Measurements from ENCODE around the gene RAD9A. TPM values are rescaled to one million over a fixed set of nuclear protein-coding genes. Genes with fewer than 3 reads are reported as not detected.

RAD9A gene
- polyA plus RNA-seq, 3 donors = 3.7 to 31.7 (median 3.8) TPM

DNA sequence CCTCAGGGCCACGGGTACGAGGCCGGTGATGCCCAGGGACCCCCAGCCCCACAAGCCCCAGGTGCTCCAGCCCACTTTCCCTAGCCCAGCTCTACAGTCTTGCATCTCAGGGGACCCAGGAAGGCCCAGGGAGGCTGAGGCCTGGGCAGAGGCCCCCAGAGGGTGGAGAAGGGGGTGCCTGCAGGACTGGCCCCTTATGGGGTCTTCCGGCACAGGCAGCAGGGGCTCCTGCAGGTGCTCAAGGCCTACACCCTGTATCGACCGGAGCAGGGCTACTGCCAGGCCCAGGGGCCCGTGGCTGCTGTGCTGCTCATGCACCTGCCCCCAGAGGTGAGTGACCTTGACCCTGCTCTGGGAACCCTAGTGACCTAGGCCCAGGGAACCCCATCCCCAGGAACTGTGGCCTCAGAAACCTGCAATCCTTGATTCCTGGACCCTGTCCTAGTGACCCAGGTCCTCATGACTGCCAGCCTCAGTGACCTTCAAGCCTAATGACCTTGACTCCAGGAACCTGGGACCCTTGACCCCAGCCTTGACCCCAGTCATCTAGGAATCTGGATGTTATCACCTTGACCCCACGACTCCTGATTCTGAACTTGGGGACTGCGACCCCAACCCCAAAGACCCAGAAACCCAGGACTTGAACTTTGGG is 14.0 kb downstream of the RAD9A start:
- peaks cover 0 to 3% (median 2%) of the 10 kb centered on the region in 3 donors for H3K27me3 Mint-ChIP-seq (ENCODE audit: low read depth in 3 of 3)
- Histone ChIP-seq H3K4me3 (replicated peaks in 1 of 3; ENCODE audit: low read depth in 2 of 3, low read length in 3 of 3) (no peak overlapping the region), H3K4me1 (ENCODE audit: control insufficient read depth in 1 of 2, insufficient read depth in 2 of 2, low read length in 2 of 2) (peaks cover 76 to 88% of the 10 kb centered on the region in 2 donors), H3K36me3 (replicated peaks in 1 of 2; ENCODE audit: control insufficient read depth in 1 of 2, insufficient read depth in 2 of 2, low read length in 2 of 2) (peaks cover 9 to 18% of the 10 kb centered on the region in 2 donors), H3K9ac (ENCODE audit: insufficient read depth, low read length, poor library complexity, severe bottlenecking) (peak overlapping the region; percentile 32), H3K27me3 (ENCODE audit: control insufficient read depth in 2 of 2, insufficient read depth in 2 of 2, low read length in 2 of 2) (no peaks in the 10 kb centered on the region), H2AFZ (ENCODE audit: insufficient read depth, low read depth, low read length, poor library complexity, severe bottlenecking) (no peak overlapping the region), H3K4me2 (replicated peaks; ENCODE audit: extremely low read depth, low read length, poor library complexity, severe bottlenecking) (peak overlapping the region; percentile 84), H3K9me3 (replicated peaks in 1 of 2; ENCODE audit: control insufficient read depth in 1 of 2, insufficient read depth in 1 of 2, low read length in 2 of 2) (no peaks in the 10 kb centered on the region), H3K79me2 (ENCODE audit: insufficient read depth, low read length) (peaks cover 49% of the 10 kb centered on the region), H4K20me1 (ENCODE audit: insufficient read depth, low read length) (peaks cover 57% of the 10 kb centered on the region), H3K27ac (ENCODE audit: low read depth in 1 of 2, low read length in 2 of 2) (peak overlapping the region; percentile 17 to 20)
- peaks cover 80% of the 10 kb centered on the region for H3K4me1 Mint-ChIP-seq
- intact Hi-C loops (cut with micrococcal nuclease) = no loop called here
- H3K4me3 Mint-ChIP-seq = no peak overlapping the region
- DNase-seq = no peak
- H3K36me3 Mint-ChIP-seq = peaks cover 19 to 36% of the 10 kb centered on the region in 2 donors
- H3K9me3 Mint-ChIP-seq = no peaks in the 10 kb centered on the region
- 96% methylated on average over 9 of the region's 9 CpGs for WGBS (ENCODE audit: insufficient coverage)
- peak overlapping the region in 5 of 7 donors; percentile 36 to 93 (median 56) for H3K27ac Mint-ChIP-seq
- TF ChIP-seq, protein P1, sequence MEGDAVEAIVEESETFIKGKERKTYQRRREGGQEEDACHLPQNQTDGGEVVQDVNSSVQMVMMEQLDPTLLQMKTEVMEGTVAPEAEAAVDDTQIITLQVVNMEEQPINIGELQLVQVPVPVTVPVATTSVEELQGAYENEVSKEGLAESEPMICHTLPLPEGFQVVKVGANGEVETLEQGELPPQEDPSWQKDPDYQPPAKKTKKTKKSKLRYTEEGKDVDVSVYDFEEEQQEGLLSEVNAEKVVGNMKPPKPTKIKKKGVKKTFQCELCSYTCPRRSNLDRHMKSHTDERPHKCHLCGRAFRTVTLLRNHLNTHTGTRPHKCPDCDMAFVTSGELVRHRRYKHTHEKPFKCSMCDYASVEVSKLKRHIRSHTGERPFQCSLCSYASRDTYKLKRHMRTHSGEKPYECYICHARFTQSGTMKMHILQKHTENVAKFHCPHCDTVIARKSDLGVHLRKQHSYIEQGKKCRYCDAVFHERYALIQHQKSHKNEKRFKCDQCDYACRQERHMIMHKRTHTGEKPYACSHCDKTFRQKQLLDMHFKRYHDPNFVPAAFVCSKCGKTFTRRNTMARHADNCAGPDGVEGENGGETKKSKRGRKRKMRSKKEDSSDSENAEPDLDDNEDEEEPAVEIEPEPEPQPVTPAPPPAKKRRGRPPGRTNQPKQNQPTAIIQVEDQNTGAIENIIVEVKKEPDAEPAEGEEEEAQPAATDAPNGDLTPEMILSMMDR (IDR thresholded peaks at IDR 0.05) = no peak

DNA sequence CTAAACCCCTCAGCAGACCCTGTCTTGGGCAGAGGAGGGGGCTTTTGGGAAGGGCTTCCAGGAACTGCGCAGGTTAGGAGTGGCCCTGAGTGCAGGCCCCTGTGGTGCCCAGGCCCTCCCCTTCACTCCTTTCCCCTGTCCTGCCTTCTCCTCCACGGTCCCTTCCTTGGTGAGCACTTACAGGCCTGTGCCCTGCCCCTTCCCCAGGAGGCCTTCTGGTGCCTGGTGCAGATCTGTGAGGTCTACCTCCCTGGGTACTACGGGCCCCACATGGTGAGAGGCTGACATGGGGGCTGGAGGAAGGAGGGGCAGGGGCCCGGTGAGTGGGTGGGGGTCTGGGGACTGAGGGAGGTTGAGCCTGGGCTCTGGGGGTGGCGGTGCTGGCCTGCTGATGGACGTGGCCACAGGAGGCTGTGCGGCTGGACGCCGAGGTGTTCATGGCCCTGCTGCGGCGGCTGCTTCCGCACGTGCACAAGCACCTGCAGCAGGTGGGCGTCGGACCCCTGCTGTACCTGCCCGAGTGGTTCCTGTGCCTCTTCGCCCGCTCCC is 14.7 kb downstream of the RAD9A start:
- Histone ChIP-seq H3K4me3 (replicated peaks in 1 of 3; ENCODE audit: low read depth in 2 of 3, low read length in 3 of 3) (no peak overlapping the region), H3K27me3 (ENCODE audit: control insufficient read depth in 2 of 2, insufficient read depth in 2 of 2, low read length in 2 of 2) (no peaks in the 10 kb centered on the region), H3K9ac (ENCODE audit: insufficient read depth, low read length, poor library complexity, severe bottlenecking) (peak overlapping the region; percentile 32), H3K9me3 (replicated peaks in 1 of 2; ENCODE audit: control insufficient read depth in 1 of 2, insufficient read depth in 1 of 2, low read length in 2 of 2) (no peaks in the 10 kb centered on the region), H4K20me1 (ENCODE audit: insufficient read depth, low read length) (peaks cover 51% of the 10 kb centered on the region), H3K4me2 (replicated peaks; ENCODE audit: extremely low read depth, low read length, poor library complexity, severe bottlenecking) (no peak overlapping the region), H3K36me3 (replicated peaks in 1 of 2; ENCODE audit: control insufficient read depth in 1 of 2, insufficient read depth in 2 of 2, low read length in 2 of 2) (peaks cover 9 to 18% of the 10 kb centered on the region in 2 donors), H3K79me2 (ENCODE audit: insufficient read depth, low read length) (peaks cover 42% of the 10 kb centered on the region), H3K27ac (ENCODE audit: low read depth in 1 of 2, low read length in 2 of 2) (peak overlapping the region in 1 of 2 donors; percentile 20), H2AFZ (ENCODE audit: insufficient read depth, low read depth, low read length, poor library complexity, severe bottlenecking) (no peak overlapping the region), H3K4me1 (ENCODE audit: control insufficient read depth in 1 of 2, insufficient read depth in 2 of 2, low read length in 2 of 2) (peaks cover 73 to 83% of the 10 kb centered on the region in 2 donors)
- peaks cover 77% of the 10 kb centered on the region for H3K4me1 Mint-ChIP-seq
- peaks cover 19 to 36% of the 10 kb centered on the region in 2 donors for H3K36me3 Mint-ChIP-seq
- intact Hi-C loops (cut with micrococcal nuclease) = no loop called here
- TF ChIP-seq, protein P1 (IDR thresholded peaks at IDR 0.05) = no peak
- peak overlapping the region in 5 of 7 donors; percentile 36 to 68 (median 51) for H3K27ac Mint-ChIP-seq
- no peak for DNase-seq
- no peaks in the 10 kb centered on the region for H3K9me3 Mint-ChIP-seq
- WGBS (ENCODE audit: insufficient coverage) = 97% methylated on average over 17 of the region's 18 CpGs
- H3K4me3 Mint-ChIP-seq = peak overlapping the region in 1 of 2 donors; percentile 51
- H3K27me3 Mint-ChIP-seq (ENCODE audit: low read depth in 3 of 3) = peaks cover 0 to 7% (median 4%) of the 10 kb centered on the region in 3 donors

Data from CD14-positive monocyte (primary cell).